ENCODE results near the gene SNX22.

The SNX22 gene

GRCh38 chr15:64187396-64188191 is 36.1 kb downstream of the SNX22 start:
- Histone ChIP-seq H3K36me3 (peaks cover 4% of the 10 kb centered on the region), H3K27me3 (no peaks in the 10 kb centered on the region), H3K9me3 (no peaks in the 10 kb centered on the region), H3K4me1 (ENCODE audit: control insufficient read depth in 1 of 2, insufficient read depth in 1 of 2, low read depth in 1 of 2, low read length in 1 of 2) (peaks cover 6 to 10% of the 10 kb centered on the region in 2 experiments), H3K27ac (no peak overlapping the region), H3K4me3 (ENCODE audit: low read depth in 1 of 2, low read length in 1 of 2) (no peak overlapping the region)
- no peak for TF ChIP-seq CTCF (IDR thresholded peaks at IDR 0.05)

GRCh38 chr15:64191971-64192830 is 40.7 kb downstream of the SNX22 start:
- H3K4me1 ChIP-seq (ENCODE audit: control insufficient read depth in 1 of 2, insufficient read depth in 1 of 2, low read depth in 1 of 2, low read length in 1 of 2): no peaks in the 10 kb centered on the region
- H3K36me3 ChIP-seq: peaks cover 22% of the 10 kb centered on the region
- no peak for TF ChIP-seq CTCF (IDR thresholded peaks at IDR 0.05)
- no peak overlapping the region for H3K27ac ChIP-seq
- no peak overlapping the region for H3K4me3 ChIP-seq (ENCODE audit: low read depth in 1 of 2, low read length in 1 of 2)
- no peaks in the 10 kb centered on the region for H3K9me3 ChIP-seq
- no peaks in the 10 kb centered on the region for H3K27me3 ChIP-seq

- H3K4me3 ChIP-seq (ENCODE audit: low read depth in 1 of 2, low read length in 1 of 2): no peak overlapping the region
- TF ChIP-seq CTCF (IDR thresholded peaks at IDR 0.05): no peak
- no peaks in the 10 kb centered on the region for H3K4me1 ChIP-seq (ENCODE audit: control insufficient read depth in 1 of 2, insufficient read depth in 1 of 2, low read depth in 1 of 2, low read length in 1 of 2)
- no peaks in the 10 kb centered on the region for H3K27me3 ChIP-seq
- peaks cover 22% of the 10 kb centered on the region for H3K36me3 ChIP-seq
- no peak overlapping the region for H3K27ac ChIP-seq
- H3K9me3 ChIP-seq: no peaks in the 10 kb centered on the region
These were observed 42.4 kb downstream of the SNX22 start for GRCh38 chr15:64193971-64194370.

GRCh38 chr15:64197425-64197824 is 45.9 kb downstream of the SNX22 start:
- no peak for TF ChIP-seq CTCF (IDR thresholded peaks at IDR 0.05)
- Histone ChIP-seq H3K27ac (no peak overlapping the region), H3K36me3 (peaks cover 46% of the 10 kb centered on the region), H3K27me3 (no peaks in the 10 kb centered on the region), H3K9me3 (no peaks in the 10 kb centered on the region), H3K4me3 (ENCODE audit: low read depth in 1 of 2, low read length in 1 of 2) (no peak overlapping the region), H3K4me1 (ENCODE audit: control insufficient read depth in 1 of 2, insufficient read depth in 1 of 2, low read depth in 1 of 2, low read length in 1 of 2) (no peaks in the 10 kb centered on the region)

- Histone ChIP-seq H3K36me3 (peaks cover 45% of the 10 kb centered on the region), H3K4me1 (ENCODE audit: control insufficient read depth in 1 of 2, insufficient read depth in 1 of 2, low read depth in 1 of 2, low read length in 1 of 2) (no peaks in the 10 kb centered on the region), H3K27ac (no peak overlapping the region), H3K4me3 (ENCODE audit: low read depth in 1 of 2, low read length in 1 of 2) (no peak overlapping the region), H3K27me3 (no peaks in the 10 kb centered on the region), H3K9me3 (no peaks in the 10 kb centered on the region)
- TF ChIP-seq CTCF (IDR thresholded peaks at IDR 0.05): no peak
These were observed 53.7 kb downstream of the SNX22 start for GRCh38 chr15:64205202-64205601.

All from neutrophil (primary cell).